Mucosa of rectum (tissue), 2 donors: ENCODE data around the gene RPGRIP1.

Experiments used
- H3K27ac ChIP-seq, 2 donors: one replicate each; pipeline ENCODE4 v1.7.0; 2013; ENCODE audit warnings: inconsistent platforms in 2 of 2, low read depth in 2 of 2, low read length in 2 of 2
- H3K27me3 ChIP-seq, 2 donors: one replicate each; pipeline ENCODE4 v1.7.0; 2013; ENCODE audit warnings: low read length in 2 of 2; ENCODE audit not compliant: control insufficient read depth in 2 of 2, insufficient read depth in 2 of 2
- H3K36me3 ChIP-seq, 2 donors: one replicate each; pipeline ENCODE4 v1.7.0; 2013; ENCODE audit warnings: low read length in 2 of 2; ENCODE audit not compliant: control insufficient read depth in 2 of 2, insufficient read depth in 2 of 2
- H3K4me1 ChIP-seq, 2 donors: one replicate each; pipeline ENCODE4 v1.7.0; 2013; ENCODE audit warnings: low read length in 2 of 2, mild to moderate bottlenecking in 1 of 2; ENCODE audit not compliant: control insufficient read depth in 2 of 2, insufficient read depth in 2 of 2
- H3K4me3 ChIP-seq, 2 donors: one replicate each; pipeline ENCODE4 v1.7.0; 2013; ENCODE audit warnings: low read length in 2 of 2
- H3K9ac ChIP-seq, 2 donors: one replicate each; pipeline ENCODE4 v1.7.0; 2013; ENCODE audit warnings: low read length in 2 of 2, low read depth in 1 of 2, mild to moderate bottlenecking in 1 of 2
- H3K9me3 ChIP-seq, 2 donors: one replicate each; pipeline ENCODE4 v1.7.0; 2013; ENCODE audit warnings: low read length in 2 of 2; ENCODE audit not compliant: control insufficient read depth in 2 of 2
- donor health status: healthy.
- donor health status: Normal muscosa, but diverticular disease.

Gene RPGRIP1

DNA sequence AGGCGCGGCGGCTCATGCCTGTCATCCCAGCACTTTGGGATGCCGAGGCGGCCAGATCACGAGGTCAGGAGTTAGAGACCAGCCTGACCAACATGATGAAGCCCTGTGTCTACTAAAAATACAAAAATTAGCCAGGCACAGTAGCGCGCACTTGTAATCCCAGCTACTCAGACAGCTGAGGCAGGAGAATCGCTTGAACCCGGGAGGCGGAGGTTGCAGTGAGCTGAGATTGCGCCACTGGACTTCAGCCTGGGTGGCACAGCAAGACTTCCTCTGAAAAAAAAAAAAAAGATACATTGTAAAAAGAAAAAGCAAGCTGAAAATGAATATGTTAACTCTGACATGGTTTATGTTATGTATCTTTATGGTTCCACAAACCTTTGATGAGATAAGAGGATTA lies 33.6 kb downstream of the RPGRIP1 start:
- no peak overlapping the region for H3K27ac ChIP-seq
- H3K36me3 ChIP-seq: no peaks in the 10 kb centered on the region
- H3K9ac ChIP-seq: no peak overlapping the region
- H3K27me3 ChIP-seq: no peaks in the 10 kb centered on the region
- peaks cover 4 to 5% of the 10 kb centered on the region in 2 donors for H3K4me1 ChIP-seq
- H3K4me3 ChIP-seq: no peak overlapping the region
- H3K9me3 ChIP-seq: no peaks in the 10 kb centered on the region

DNA sequence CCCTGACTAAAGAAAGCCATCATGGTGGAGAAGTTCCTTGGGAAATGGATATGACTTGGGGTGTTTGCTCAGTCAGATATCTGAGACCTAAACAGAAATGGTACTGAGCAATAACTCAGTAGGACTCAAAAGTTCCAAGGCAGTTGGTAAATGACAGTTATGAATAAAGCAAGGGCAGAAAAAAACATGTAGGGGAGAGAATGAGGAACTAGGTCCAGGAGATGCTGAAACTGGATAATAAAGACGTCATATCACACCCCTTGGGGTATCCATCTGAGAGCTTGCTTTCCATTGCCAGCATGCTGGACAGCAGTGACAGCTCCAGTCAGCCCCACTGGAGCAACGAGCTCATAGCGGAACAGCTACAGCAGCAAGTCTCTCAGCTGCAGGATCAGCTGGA lies 37.5 kb downstream of the RPGRIP1 start:
- H3K4me3 ChIP-seq: no peak overlapping the region
- no peaks in the 10 kb centered on the region for H3K4me1 ChIP-seq
- H3K36me3 ChIP-seq: no peaks in the 10 kb centered on the region
- no peak overlapping the region for H3K27ac ChIP-seq
- no peaks in the 10 kb centered on the region for H3K27me3 ChIP-seq
- no peaks in the 10 kb centered on the region for H3K9me3 ChIP-seq
- H3K9ac ChIP-seq: no peak overlapping the region

DNA sequence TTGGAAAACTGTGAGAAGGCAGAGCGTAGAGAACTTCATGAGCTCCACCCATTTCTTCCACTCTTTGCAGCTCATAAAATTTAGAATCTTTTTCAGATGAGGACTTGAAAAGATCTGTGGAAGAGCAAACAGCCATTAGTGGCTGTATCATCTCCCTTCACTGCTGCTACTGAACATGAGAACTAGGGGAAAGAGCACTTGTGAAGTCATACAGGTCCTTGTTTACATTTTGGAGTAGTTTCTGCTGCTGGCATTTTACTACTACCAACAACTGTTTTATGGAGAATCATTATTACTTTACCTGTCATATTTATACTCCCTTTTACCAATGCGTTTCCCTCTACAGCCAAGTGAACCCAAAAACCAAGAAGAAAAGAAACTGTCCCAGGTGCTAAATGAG lies 41.0 kb downstream of the RPGRIP1 start:
- Histone ChIP-seq H3K4me3 (no peak overlapping the region), H3K4me1 (no peaks in the 10 kb centered on the region), H3K27me3 (no peaks in the 10 kb centered on the region), H3K27ac (no peak overlapping the region), H3K9ac (no peak overlapping the region), H3K36me3 (no peaks in the 10 kb centered on the region), H3K9me3 (no peaks in the 10 kb centered on the region)

DNA sequence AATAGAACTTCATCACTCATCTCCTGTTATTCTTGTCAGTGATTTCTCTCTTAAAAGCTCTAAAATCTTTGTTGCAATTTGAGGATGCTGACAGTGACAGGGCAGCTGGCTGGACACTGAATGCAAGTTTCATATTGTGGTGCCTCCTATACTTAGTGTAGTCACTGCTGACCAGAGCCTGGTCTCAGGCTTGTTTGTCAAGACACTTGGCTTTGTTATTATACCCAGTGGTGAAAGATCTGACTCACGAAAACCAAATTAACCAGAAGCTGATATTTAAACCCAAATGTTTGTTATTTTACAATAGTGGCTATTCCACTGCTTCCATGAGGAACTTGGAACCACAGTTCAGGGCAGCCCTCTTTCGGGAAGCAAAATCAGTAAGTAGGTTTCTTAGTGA lies 42.8 kb downstream of the RPGRIP1 start:
- no peaks in the 10 kb centered on the region for H3K4me1 ChIP-seq
- no peaks in the 10 kb centered on the region for H3K36me3 ChIP-seq
- no peak overlapping the region for H3K27ac ChIP-seq
- no peaks in the 10 kb centered on the region for H3K9me3 ChIP-seq
- H3K9ac ChIP-seq: no peak overlapping the region
- H3K27me3 ChIP-seq: no peaks in the 10 kb centered on the region
- H3K4me3 ChIP-seq: no peak overlapping the region

DNA sequence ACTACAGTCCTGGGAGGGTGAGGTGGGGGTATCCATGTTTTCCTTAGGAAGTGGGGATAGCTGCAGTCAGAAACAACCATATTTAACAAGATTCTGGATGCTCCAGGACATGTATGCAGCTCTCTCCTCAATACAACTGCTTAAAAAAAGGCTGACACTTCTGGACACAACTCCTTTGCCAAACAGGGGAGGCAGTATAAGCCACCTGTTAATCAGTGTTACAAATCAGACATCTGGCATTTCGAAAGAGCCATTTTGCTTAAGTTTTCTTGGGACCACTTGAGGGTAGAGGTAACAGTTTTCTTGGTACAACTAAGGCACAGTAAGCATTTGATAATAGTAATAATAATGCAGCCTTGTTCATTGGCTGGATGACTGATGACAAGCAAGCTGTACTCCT lies 47.1 kb downstream of the RPGRIP1 start:
- no peaks in the 10 kb centered on the region for H3K27me3 ChIP-seq
- H3K36me3 ChIP-seq: no peaks in the 10 kb centered on the region
- no peak overlapping the region for H3K27ac ChIP-seq
- no peaks in the 10 kb centered on the region for H3K4me1 ChIP-seq
- H3K9me3 ChIP-seq: no peaks in the 10 kb centered on the region
- H3K4me3 ChIP-seq: no peak overlapping the region
- H3K9ac ChIP-seq: no peak overlapping the region
